ENCODE measurements around the gene GAD1. TPM values are rescaled to one million over a fixed set of nuclear protein-coding genes. Genes with fewer than 3 reads are reported as not detected.
A peak's percentile ranks its signal among the peaks of the same experiment; 100 is the strongest.

GAD1 gene
- polyA plus RNA-seq, 1 of the 3 experiments (the other 2 are of a cell fraction) = 0.20 TPM

DNA sequence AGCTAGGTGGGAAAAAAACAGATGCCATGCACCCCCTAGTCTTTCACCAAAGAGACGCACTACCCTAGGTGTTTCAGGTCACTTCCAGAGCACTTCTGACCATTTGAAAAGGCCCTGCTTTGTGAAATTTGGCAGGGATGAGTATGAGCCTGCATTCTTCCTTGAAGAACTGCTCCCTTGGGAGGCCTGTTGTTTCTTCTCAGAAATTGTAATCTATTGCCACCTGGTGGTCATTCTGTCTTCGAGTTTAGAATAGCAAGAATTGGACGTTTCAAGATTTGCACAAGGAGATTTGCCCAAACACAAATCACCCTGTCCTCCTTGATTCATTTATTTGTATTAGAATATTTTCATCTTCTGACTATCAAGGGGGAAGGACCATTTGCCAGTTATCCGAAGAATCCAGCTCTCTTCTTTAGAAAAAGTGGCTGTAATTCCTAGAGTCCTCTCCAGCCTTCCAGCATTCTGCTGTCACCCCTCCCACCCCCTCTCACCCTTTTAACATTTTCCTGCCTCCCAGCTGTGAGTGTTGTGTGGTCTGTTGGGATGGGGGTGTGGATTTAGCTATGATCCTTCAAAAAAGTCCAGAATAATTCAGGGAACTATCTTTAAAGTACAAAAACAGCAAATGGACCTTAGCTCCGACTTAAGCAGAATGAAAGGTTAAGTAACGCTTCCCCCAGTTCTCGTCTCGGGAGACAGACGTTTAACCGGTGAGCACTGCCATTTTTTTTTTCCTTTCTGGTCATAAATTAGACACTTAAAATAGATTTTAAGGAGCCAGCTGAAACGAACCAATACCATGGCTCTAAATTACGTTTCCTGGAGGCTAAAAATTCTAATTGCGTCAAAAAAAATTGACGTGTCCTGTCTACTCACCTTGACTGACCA lies 3.7 kb upstream of the GAD1 start:
- WGBS (ENCODE audit: low lambda C conversion rate) = 4% methylated on average over 14 of the region's 14 CpGs
- DNase-seq = peak; percentile 62
- H3F3A ChIP-seq (replicated peaks; ENCODE audit: insufficient read depth) = no peaks in the 10 kb centered on the region
- peaks cover 69% of the 10 kb centered on the region for H3K27me3 ChIP-seq (ENCODE audit: insufficient read depth)
- ChIA-PET POLR2A (no interaction called here), CTCF (interaction anchor here (0.6 to 10.8 kb wide), 49 partner anchors 9 to 884 kb away, joined by 3 to 148 read pairs (median 4); partner anchors contain the start of gene SP5)
- H3K36me3 ChIP-seq (replicated peaks in 1 of 2; ENCODE audit: control insufficient read depth in 1 of 2, insufficient read depth in 2 of 2, low read length in 1 of 2) = no peaks in the 10 kb centered on the region
- H3K4me1 ChIP-seq (ENCODE audit: control insufficient read depth in 1 of 2, insufficient read depth in 2 of 2, low read depth in 1 of 2, low read length in 1 of 2) = peaks cover 5 to 19% of the 10 kb centered on the region in 2 experiments; a peak in 2 of 4 replicates
- H3K9me2 ChIP-seq = no peaks in the 10 kb centered on the region
- no peak overlapping the region for H3K4me3 ChIP-seq (ENCODE audit: low read depth in 2 of 2, low read length in 1 of 2)
- no peak overlapping the region for H3K4me2 ChIP-seq
- H2AFZ ChIP-seq (ENCODE audit: low read depth) = no peak overlapping the region
- TF ChIP-seq MXI1 (IDR thresholded peaks at IDR 0.05; ENCODE audit: low read depth, low read length) = no peak
- TF ChIP-seq FOSL2 (IDR thresholded peaks at IDR 0.05; ENCODE audit: borderline replicate concordance, low read depth) = no peak
- TF ChIP-seq SMC3 (IDR thresholded peaks at IDR 0.05; ENCODE audit: low read depth, low read length) = peak; percentile 80
- TF ChIP-seq, protein P1, sequence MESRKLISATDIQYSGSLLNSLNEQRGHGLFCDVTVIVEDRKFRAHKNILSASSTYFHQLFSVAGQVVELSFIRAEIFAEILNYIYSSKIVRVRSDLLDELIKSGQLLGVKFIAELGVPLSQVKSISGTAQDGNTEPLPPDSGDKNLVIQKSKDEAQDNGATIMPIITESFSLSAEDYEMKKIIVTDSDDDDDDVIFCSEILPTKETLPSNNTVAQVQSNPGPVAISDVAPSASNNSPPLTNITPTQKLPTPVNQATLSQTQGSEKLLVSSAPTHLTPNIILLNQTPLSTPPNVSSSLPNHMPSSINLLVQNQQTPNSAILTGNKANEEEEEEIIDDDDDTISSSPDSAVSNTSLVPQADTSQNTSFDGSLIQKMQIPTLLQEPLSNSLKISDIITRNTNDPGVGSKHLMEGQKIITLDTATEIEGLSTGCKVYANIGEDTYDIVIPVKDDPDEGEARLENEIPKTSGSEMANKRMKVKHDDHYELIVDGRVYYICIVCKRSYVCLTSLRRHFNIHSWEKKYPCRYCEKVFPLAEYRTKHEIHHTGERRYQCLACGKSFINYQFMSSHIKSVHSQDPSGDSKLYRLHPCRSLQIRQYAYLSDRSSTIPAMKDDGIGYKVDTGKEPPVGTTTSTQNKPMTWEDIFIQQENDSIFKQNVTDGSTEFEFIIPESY (IDR thresholded peaks at IDR 0.05; ENCODE audit: borderline replicate concordance, low read depth) = no peak
- TF ChIP-seq, protein P2, sequence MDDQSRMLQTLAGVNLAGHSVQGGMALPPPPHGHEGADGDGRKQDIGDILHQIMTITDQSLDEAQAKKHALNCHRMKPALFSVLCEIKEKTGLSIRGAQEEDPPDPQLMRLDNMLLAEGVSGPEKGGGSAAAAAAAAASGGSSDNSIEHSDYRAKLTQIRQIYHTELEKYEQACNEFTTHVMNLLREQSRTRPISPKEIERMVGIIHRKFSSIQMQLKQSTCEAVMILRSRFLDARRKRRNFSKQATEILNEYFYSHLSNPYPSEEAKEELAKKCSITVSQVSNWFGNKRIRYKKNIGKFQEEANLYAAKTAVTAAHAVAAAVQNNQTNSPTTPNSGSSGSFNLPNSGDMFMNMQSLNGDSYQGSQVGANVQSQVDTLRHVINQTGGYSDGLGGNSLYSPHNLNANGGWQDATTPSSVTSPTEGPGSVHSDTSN (IDR thresholded peaks at IDR 0.05) = no peak
- no peak for TF ChIP-seq RCOR1 (IDR thresholded peaks at IDR 0.05; ENCODE audit: low read length)
- TF ChIP-seq CTCF (IDR thresholded peaks at IDR 0.05) = peak; percentile 78
- TF ChIP-seq RAD21 (IDR thresholded peaks at IDR 0.05; ENCODE audit: low read length) = peak; percentile 87
- no peak for TF ChIP-seq FOXJ3 (CRISPR knock-in tag; IDR thresholded peaks at IDR 0.05)
- no peak for TF ChIP-seq GABPA (IDR thresholded peaks at IDR 0.05; ENCODE audit: low read depth)
- no peak overlapping the region for H3K27ac ChIP-seq (ENCODE audit: low read depth in 2 of 2, low read length in 1 of 2)
- H4K20me1 ChIP-seq (ENCODE audit: insufficient read depth) = no peaks in the 10 kb centered on the region
- H3K79me2 ChIP-seq (ENCODE audit: insufficient read depth) = no peaks in the 10 kb centered on the region
- H3K9me3 ChIP-seq = no peaks in the 10 kb centered on the region
- no peak overlapping the region for H3K9ac ChIP-seq

All from SK-N-SH (cell line).